ENCODE results near the gene RBM18. TPM values are rescaled to one million over a fixed set of nuclear protein-coding genes. Genes with fewer than 3 reads are reported as not detected.

Gene RBM18
- total and polyA plus RNA-seq, 4 donors, result 7.6 to 16.6 (median 11.6) TPM

DNA sequence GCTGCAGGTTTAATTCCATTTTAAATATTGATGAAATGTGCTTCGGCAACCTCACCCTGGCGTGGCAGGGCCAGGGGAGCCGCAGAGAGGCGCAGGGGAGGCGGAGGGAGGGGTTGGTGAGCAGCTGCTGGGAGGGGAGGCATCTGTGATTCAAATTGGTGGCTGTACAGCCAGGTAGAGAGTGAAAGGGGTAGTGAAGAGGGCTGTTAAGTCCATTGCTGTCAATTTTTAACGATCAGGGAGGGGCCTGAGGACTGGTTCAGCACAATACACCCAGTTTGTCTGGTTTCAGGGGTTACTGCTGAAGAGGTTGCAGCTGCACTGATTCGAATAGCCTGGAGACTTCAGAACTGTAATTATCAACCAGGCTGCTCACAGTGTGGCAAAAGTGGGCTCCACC is 67.2 kb downstream of the RBM18 start:
- ATAC-seq (ENCODE audit: low FRiP score) (no peak), DNase-seq (peak in 1 of 2 donors; percentile 16)
- H3K4me3 ChIP-seq (ENCODE audit: low read length in 2 of 2), result no peak overlapping the region
- no peaks in the 10 kb centered on the region for H3K4me1 ChIP-seq (ENCODE audit: control insufficient read depth in 1 of 2, insufficient read depth in 2 of 2, low read length in 2 of 2)
- intact Hi-C loops (cut with DNase I), result no loop called here
- 46 to 48% methylated on average over 7 of the region's 7 CpGs for WGBS, 2 donors
- H3K36me3 ChIP-seq (ENCODE audit: control insufficient read depth in 1 of 2, insufficient read depth in 2 of 2, low read length in 1 of 2), result no peaks in the 10 kb centered on the region
- no peaks in the 10 kb centered on the region for H3K27me3 ChIP-seq (ENCODE audit: control insufficient read depth in 1 of 2, insufficient read depth in 2 of 2, low read length in 1 of 2)
- H3K27ac ChIP-seq (ENCODE audit: low read depth in 1 of 2, low read length in 2 of 2), result no peak overlapping the region
- no peaks in the 10 kb centered on the region for H3K9me3 ChIP-seq (ENCODE audit: control insufficient read depth, low read length)

GRCh38 chr9:122195875-122196274 is 68.8 kb downstream of the RBM18 start:
- ATAC-seq (ENCODE audit: low FRiP score), result no peak
- intact Hi-C loops (cut with DNase I), result no loop called here
- no peak for DNase-seq

GRCh38 chr9:122193651-122194050 is 71.0 kb downstream of the RBM18 start:
- Histone ChIP-seq H3K27ac (ENCODE audit: low read depth in 1 of 2, low read length in 2 of 2) (no peak overlapping the region), H3K9me3 (ENCODE audit: control insufficient read depth, low read length) (no peaks in the 10 kb centered on the region), H3K4me3 (ENCODE audit: low read length in 2 of 2) (no peak overlapping the region), H3K36me3 (ENCODE audit: control insufficient read depth in 1 of 2, insufficient read depth in 2 of 2, low read length in 1 of 2) (no peaks in the 10 kb centered on the region), H3K27me3 (ENCODE audit: control insufficient read depth in 1 of 2, insufficient read depth in 2 of 2, low read length in 1 of 2) (no peaks in the 10 kb centered on the region), H3K4me1 (ENCODE audit: control insufficient read depth in 1 of 2, insufficient read depth in 2 of 2, low read length in 2 of 2) (no peaks in the 10 kb centered on the region)
- intact Hi-C loops (cut with DNase I), result no loop called here
- DNase-seq (peak in 1 of 2 donors; percentile 25), ATAC-seq (ENCODE audit: low FRiP score) (no peak)
- 86 to 87% methylated on average over 6 of the region's 6 CpGs for WGBS, 2 donors

More at GRCh38 chr9:122195875-122196274, 68.8 kb downstream of the RBM18 start:
- no peak overlapping the region for H3K27ac ChIP-seq (ENCODE audit: low read depth in 1 of 2, low read length in 2 of 2)
- H3K4me3 ChIP-seq (ENCODE audit: low read length in 2 of 2), result no peak overlapping the region
- no peaks in the 10 kb centered on the region for H3K9me3 ChIP-seq (ENCODE audit: control insufficient read depth, low read length)
- no peaks in the 10 kb centered on the region for H3K27me3 ChIP-seq (ENCODE audit: control insufficient read depth in 1 of 2, insufficient read depth in 2 of 2, low read length in 1 of 2)
- no peaks in the 10 kb centered on the region for H3K4me1 ChIP-seq (ENCODE audit: control insufficient read depth in 1 of 2, insufficient read depth in 2 of 2, low read length in 2 of 2)
- WGBS, 2 donors, result 86 to 93% methylated on average over 4 of the region's 4 CpGs
- no peaks in the 10 kb centered on the region for H3K36me3 ChIP-seq (ENCODE audit: control insufficient read depth in 1 of 2, insufficient read depth in 2 of 2, low read length in 1 of 2)

DNA sequence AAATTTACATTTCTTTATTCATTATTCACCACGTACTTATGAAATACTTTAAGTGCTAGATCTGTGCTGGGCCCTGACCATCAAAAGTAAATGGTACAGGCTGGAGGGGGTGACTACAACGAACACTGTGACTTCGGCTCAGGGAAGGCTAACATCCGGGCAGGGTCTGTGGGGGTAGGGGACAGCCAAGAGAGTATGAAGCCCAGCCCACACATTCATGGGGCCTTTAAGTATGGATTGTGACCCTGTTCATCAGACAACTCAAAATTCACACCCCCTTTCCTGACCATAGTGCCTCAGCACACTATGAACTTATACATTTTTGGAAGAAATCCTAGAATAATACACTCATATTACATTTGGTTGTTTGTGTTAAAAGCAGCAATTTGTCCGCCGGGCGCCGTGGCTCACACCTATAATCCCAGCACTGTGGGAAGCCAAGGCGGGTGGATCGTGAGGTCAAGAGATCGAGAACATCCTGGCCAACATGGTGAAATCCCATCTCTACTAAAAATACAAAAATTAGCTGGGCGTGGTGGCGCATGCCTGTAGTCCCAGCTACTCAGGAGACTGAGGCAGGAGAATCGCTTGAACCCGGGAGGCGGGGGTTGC is 71.6 kb downstream of the RBM18 start:
- no peaks in the 10 kb centered on the region for H3K4me1 ChIP-seq (ENCODE audit: control insufficient read depth in 1 of 2, insufficient read depth in 2 of 2, low read length in 2 of 2)
- H3K36me3 ChIP-seq (ENCODE audit: control insufficient read depth in 1 of 2, insufficient read depth in 2 of 2, low read length in 1 of 2), result no peaks in the 10 kb centered on the region
- H3K4me3 ChIP-seq (ENCODE audit: low read length in 2 of 2), result no peak overlapping the region
- WGBS, 2 donors, result 63 to 70% methylated on average over 16 of the region's 16 CpGs
- intact Hi-C loops (cut with DNase I), result no loop called here
- no peak for ATAC-seq (ENCODE audit: low FRiP score)
- DNase-seq, result no peak
- no peaks in the 10 kb centered on the region for H3K27me3 ChIP-seq (ENCODE audit: control insufficient read depth in 1 of 2, insufficient read depth in 2 of 2, low read length in 1 of 2)
- no peaks in the 10 kb centered on the region for H3K9me3 ChIP-seq (ENCODE audit: control insufficient read depth, low read length)
- H3K27ac ChIP-seq (ENCODE audit: low read depth in 1 of 2, low read length in 2 of 2), result no peak overlapping the region

DNA sequence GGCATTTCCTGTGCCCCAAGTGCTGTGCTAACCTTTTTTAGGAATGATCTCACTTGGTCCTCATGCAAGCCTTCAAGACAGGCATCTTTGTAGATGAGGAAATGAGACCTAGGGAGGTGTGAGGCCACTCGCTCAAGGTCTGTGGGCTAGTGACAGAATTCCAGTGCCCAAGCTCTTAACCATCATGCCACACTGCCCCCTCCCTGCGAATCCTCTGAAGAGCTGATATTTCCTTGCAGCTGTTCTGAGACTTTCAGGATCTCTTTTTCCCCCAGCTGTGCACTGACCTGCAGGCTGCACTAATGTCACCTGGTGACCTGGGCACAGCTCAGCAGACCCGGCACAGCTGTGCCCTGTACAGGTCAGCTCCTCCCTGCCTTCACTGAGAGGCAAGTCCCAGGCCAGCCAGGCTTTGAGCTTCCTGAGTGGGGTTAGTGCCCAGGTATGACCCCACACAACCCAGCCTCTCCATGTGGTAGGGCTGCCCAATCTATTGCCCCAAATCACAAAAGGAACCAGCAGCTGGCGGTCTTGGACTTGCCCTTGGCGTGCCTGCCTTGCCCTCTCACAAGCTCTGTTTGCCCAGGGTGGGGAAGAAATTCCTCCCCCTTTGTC is 72.3 kb downstream of the RBM18 start:
- intact Hi-C loops (cut with DNase I), result no loop called here
- no peak for ATAC-seq (ENCODE audit: low FRiP score)
- Histone ChIP-seq H3K4me3 (ENCODE audit: low read length in 2 of 2) (no peak overlapping the region), H3K4me1 (ENCODE audit: control insufficient read depth in 1 of 2, insufficient read depth in 2 of 2, low read length in 2 of 2) (no peaks in the 10 kb centered on the region), H3K36me3 (ENCODE audit: control insufficient read depth in 1 of 2, insufficient read depth in 2 of 2, low read length in 1 of 2) (no peaks in the 10 kb centered on the region), H3K9me3 (ENCODE audit: control insufficient read depth, low read length) (no peaks in the 10 kb centered on the region), H3K27ac (ENCODE audit: low read depth in 1 of 2, low read length in 2 of 2) (no peak overlapping the region), H3K27me3 (ENCODE audit: control insufficient read depth in 1 of 2, insufficient read depth in 2 of 2, low read length in 1 of 2) (no peaks in the 10 kb centered on the region)
- no peak for DNase-seq
- WGBS, 2 donors, result 86 to 89% methylated on average over 5 of the region's 5 CpGs

- no peak overlapping the region for H3K27ac ChIP-seq (ENCODE audit: low read depth in 1 of 2, low read length in 2 of 2)
- DNase-seq, result peak in 1 of 2 donors; percentile 48
- no peaks in the 10 kb centered on the region for H3K36me3 ChIP-seq (ENCODE audit: control insufficient read depth in 1 of 2, insufficient read depth in 2 of 2, low read length in 1 of 2)
- no peak overlapping the region for H3K4me3 ChIP-seq (ENCODE audit: low read length in 2 of 2)
- 73 to 75% methylated on average over 11 of the region's 11 CpGs for WGBS, 2 donors
- H3K27me3 ChIP-seq (ENCODE audit: control insufficient read depth in 1 of 2, insufficient read depth in 2 of 2, low read length in 1 of 2), result no peaks in the 10 kb centered on the region
- intact Hi-C loops (cut with DNase I), result no loop called here
- H3K4me1 ChIP-seq (ENCODE audit: control insufficient read depth in 1 of 2, insufficient read depth in 2 of 2, low read length in 2 of 2), result no peaks in the 10 kb centered on the region
- no peaks in the 10 kb centered on the region for H3K9me3 ChIP-seq (ENCODE audit: control insufficient read depth, low read length)
- ATAC-seq (ENCODE audit: low FRiP score), result no peak
Measured at GRCh38 chr9:122191584-122191983, 73.1 kb downstream of the RBM18 start.

GRCh38 chr9:122190597-122191381 is 73.9 kb downstream of the RBM18 start:
- no peak for ATAC-seq (ENCODE audit: low FRiP score)
- WGBS, 2 donors, result 85 to 87% methylated on average over 12 of the region's 12 CpGs

GRCh38 chr9:122188369-122188768 is 76.3 kb downstream of the RBM18 start:
- 77 to 78% methylated on average over 6 of the region's 6 CpGs for WGBS, 2 donors
- no peak for ATAC-seq (ENCODE audit: low FRiP score)
- no peak for DNase-seq

More at GRCh38 chr9:122190597-122191381, 73.9 kb downstream of the RBM18 start:
- no peaks in the 10 kb centered on the region for H3K9me3 ChIP-seq (ENCODE audit: control insufficient read depth, low read length)
- H3K36me3 ChIP-seq (ENCODE audit: control insufficient read depth in 1 of 2, insufficient read depth in 2 of 2, low read length in 1 of 2), result no peaks in the 10 kb centered on the region
- H3K27ac ChIP-seq (ENCODE audit: low read depth in 1 of 2, low read length in 2 of 2), result no peak overlapping the region
- no peaks in the 10 kb centered on the region for H3K4me1 ChIP-seq (ENCODE audit: control insufficient read depth in 1 of 2, insufficient read depth in 2 of 2, low read length in 2 of 2)
- H3K4me3 ChIP-seq (ENCODE audit: low read length in 2 of 2), result no peak overlapping the region
- DNase-seq, result no peak
- intact Hi-C loops (cut with DNase I), result no loop called here
- H3K27me3 ChIP-seq (ENCODE audit: control insufficient read depth in 1 of 2, insufficient read depth in 2 of 2, low read length in 1 of 2), result no peaks in the 10 kb centered on the region

More at GRCh38 chr9:122188369-122188768, 76.3 kb downstream of the RBM18 start:
- Histone ChIP-seq H3K4me3 (ENCODE audit: low read length in 2 of 2) (no peak overlapping the region), H3K4me1 (ENCODE audit: control insufficient read depth in 1 of 2, insufficient read depth in 2 of 2, low read length in 2 of 2) (no peaks in the 10 kb centered on the region), H3K36me3 (ENCODE audit: control insufficient read depth in 1 of 2, insufficient read depth in 2 of 2, low read length in 1 of 2) (no peaks in the 10 kb centered on the region), H3K27ac (ENCODE audit: low read depth in 1 of 2, low read length in 2 of 2) (no peak overlapping the region), H3K9me3 (ENCODE audit: control insufficient read depth, low read length) (no peaks in the 10 kb centered on the region), H3K27me3 (ENCODE audit: control insufficient read depth in 1 of 2, insufficient read depth in 2 of 2, low read length in 1 of 2) (no peaks in the 10 kb centered on the region)
- intact Hi-C loops (cut with DNase I), result no loop called here

Data from aorta (tissue), 5 donors.